Measurements from ENCODE around the gene SRF. TPM values are rescaled to one million over a fixed set of nuclear protein-coding genes. Genes with fewer than 3 reads are reported as not detected.
A peak's percentile ranks its signal among the peaks of the same experiment; 100 is the strongest.

SRF gene
- total RNA-seq, 4 donors from 2014 or later, result 26.7 to 32.6 (median 29.6) TPM

DNA sequence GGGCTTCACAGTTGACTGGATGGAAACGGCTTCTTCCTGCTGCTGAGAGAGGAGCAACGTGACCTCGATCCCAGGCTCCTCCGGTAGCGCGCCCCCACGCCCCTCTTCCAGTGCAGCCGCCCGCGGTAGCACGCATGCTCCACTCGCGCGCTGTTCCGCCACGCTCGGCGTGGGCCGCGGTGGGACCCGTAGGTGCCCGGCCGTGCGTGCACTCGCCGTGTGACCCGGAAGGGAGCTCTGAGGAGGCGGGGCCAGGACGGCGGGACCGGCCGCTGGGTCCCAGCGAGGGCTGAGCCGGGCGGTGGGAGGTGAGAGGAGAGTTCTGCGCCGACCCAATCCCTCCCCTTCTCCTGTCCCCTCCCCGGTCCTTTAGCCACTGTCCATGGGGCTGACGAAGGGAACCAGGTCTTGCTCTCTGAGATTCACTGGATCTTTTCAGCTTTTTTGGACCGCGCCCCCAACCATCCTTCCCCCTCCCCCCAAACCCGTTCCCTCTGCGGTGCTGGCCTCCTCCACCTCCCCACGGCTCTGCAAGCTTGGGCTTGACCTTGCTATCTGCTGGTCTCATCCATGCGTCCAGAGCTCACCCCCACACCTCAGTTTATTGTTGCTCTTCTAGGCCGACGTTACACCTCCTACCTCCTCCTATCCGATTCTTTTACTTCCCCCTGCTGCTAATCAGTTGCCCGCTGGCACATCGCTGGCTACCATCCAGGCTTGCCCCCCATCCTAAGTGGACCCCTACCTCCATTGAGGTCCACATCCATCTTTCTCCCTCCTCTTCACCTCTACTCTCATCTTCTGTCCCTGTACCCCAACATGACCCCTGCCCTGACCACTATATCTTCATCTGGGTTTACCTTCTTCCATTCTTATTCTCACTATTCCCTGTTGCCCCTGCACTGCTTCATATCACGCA is 11.1 kb downstream of the SRF start, which contains the start of gene CUL9:
Gene CUL9 (plus strand): TSS at position 255 of the 919 bp plus-strand sequence. CDS start 2,115 bp downstream, outside the sequence.
- Histone ChIP-seq H3K4me1 (peaks cover 0 to 21% (median 19%) of the 10 kb centered on the region in 4 donors), H3K27me3 (no peaks in the 10 kb centered on the region), H3K36me3 (peaks cover 0 to 19% (median 11%) of the 10 kb centered on the region in 4 donors), H3K9me3 (no peaks in the 10 kb centered on the region), H3K27ac (peak within 1 kb of the TSS; percentile 77 to 86 (median 82)), H3K4me3 (peak within 1 kb of the TSS; percentile 57 to 75 (median 70))
- TF ChIP-seq POLR2A (IDR thresholded peaks at IDR 0.05) (peak; percentile 77), POLR2AphosphoS5 (IDR thresholded peaks at IDR 0.05) (peak; percentile 77 to 92 (median 86)), EP300 (IDR thresholded peaks at IDR 0.05; ENCODE audit: low read depth) (no peak)
- TF ChIP-seq, protein P1, sequence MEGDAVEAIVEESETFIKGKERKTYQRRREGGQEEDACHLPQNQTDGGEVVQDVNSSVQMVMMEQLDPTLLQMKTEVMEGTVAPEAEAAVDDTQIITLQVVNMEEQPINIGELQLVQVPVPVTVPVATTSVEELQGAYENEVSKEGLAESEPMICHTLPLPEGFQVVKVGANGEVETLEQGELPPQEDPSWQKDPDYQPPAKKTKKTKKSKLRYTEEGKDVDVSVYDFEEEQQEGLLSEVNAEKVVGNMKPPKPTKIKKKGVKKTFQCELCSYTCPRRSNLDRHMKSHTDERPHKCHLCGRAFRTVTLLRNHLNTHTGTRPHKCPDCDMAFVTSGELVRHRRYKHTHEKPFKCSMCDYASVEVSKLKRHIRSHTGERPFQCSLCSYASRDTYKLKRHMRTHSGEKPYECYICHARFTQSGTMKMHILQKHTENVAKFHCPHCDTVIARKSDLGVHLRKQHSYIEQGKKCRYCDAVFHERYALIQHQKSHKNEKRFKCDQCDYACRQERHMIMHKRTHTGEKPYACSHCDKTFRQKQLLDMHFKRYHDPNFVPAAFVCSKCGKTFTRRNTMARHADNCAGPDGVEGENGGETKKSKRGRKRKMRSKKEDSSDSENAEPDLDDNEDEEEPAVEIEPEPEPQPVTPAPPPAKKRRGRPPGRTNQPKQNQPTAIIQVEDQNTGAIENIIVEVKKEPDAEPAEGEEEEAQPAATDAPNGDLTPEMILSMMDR (IDR thresholded peaks at IDR 0.05), result no peak
- DNase-seq, result peak; percentile 90
- in situ Hi-C loops (cut with MboI; ENCODE audit: low pct_ligation_motif_present in 1 of 4, low pct_unique_long_range_greater_than_20kb in 1 of 4, low sequenced_read_pairs in 3 of 4) (no loop called here), intact Hi-C loops (cut with DNase I; ENCODE audit: low total_unique reads) (no loop called here)
- WGBS, 2 donors (ENCODE audit: low coverage in 1 of 2), result 1 to 2% methylated on average over 12 to 28 of the region's 51 CpGs

DNA sequence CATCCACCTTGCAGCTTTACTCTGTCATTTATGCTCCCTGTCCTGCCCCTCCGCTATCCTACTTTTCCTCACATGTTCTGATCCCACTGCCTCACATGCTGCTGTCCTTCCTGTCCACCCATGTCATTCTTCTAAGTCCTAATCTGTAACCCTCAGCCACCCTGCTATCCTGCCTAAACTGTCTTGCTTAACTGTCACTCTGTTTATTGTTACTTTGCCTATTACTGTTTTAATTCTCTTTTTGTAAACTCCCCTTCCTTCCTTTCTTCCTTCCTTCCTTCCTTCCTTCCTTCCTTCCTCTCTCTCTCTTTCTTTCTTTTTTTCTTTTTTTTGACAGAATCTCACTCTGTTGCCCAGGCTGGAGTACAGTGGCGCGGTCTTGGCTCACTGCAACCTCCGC is 12.4 kb downstream of the SRF start:
- Histone ChIP-seq H3K4me3 (no peak overlapping the region), H3K27me3 (no peaks in the 10 kb centered on the region), H3K36me3 (peaks cover 0 to 18% (median 9%) of the 10 kb centered on the region in 4 donors), H3K4me1 (peaks cover 0 to 21% (median 19%) of the 10 kb centered on the region in 4 donors), H3K9me3 (no peaks in the 10 kb centered on the region), H3K27ac (no peak overlapping the region)
- TF ChIP-seq POLR2AphosphoS5 (IDR thresholded peaks at IDR 0.05), result no peak
- no peak for TF ChIP-seq EP300 (IDR thresholded peaks at IDR 0.05; ENCODE audit: low read depth)
- TF ChIP-seq POLR2A (IDR thresholded peaks at IDR 0.05), result no peak
- TF ChIP-seq, protein P1 (IDR thresholded peaks at IDR 0.05), result no peak
- WGBS, 2 donors (ENCODE audit: low coverage in 1 of 2), result 99 to 100% methylated on average over 1 to 4 of the region's 4 CpGs
- in situ Hi-C loops (cut with MboI; ENCODE audit: low pct_ligation_motif_present in 1 of 4, low pct_unique_long_range_greater_than_20kb in 1 of 4, low sequenced_read_pairs in 3 of 4) (no loop called here), intact Hi-C loops (cut with DNase I; ENCODE audit: low total_unique reads) (no loop called here)
- DNase-seq, result no peak

DNA sequence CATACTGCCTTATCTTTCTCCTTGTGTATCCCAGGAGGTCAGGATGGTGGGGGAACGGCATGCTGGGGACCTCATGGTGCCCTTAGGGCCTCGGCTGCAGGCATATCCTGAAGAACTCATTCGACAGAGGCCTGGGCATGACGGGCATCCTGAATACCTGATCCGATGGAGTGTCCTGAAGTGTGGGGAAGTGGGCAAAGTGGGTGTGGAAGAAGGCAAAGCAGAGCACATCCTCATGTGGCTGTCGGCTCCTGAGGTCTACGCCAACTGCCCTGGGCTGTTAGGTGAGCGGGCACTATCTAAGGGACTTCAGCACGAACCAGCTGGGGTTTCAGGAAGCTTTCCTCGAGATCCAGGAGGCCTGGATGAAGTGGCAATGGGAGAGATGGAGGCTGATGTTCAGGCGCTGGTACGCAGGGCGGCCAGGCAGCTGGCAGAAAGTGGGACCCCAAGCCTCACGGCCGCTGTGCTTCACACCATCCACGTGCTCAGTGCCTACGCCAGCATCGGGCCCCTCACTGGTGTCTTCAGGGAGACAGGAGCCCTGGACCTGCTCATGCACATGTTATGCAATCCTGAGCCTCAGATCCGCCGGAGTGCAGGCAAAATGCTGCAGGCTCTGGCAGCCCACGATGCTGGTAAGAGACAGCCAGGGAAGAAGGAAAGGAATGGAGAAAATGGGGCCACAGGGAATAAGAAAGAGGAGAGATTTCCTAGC is 13.4 kb downstream of the SRF start:
- intact Hi-C loops (cut with DNase I; ENCODE audit: low total_unique reads), result no loop called here
- 92 to 96% methylated on average over 2 to 21 of the region's 21 CpGs for WGBS, 2 donors (ENCODE audit: low coverage in 1 of 2)
- in situ Hi-C loops (cut with MboI; ENCODE audit: low pct_ligation_motif_present in 1 of 4, low pct_unique_long_range_greater_than_20kb in 1 of 4, low sequenced_read_pairs in 3 of 4), result no loop called here
- TF ChIP-seq POLR2AphosphoS5 (IDR thresholded peaks at IDR 0.05) (no peak), EP300 (IDR thresholded peaks at IDR 0.05; ENCODE audit: low read depth) (no peak), POLR2A (IDR thresholded peaks at IDR 0.05) (no peak)
- TF ChIP-seq, protein P1 (IDR thresholded peaks at IDR 0.05), result no peak
- DNase-seq, result no peak
- Histone ChIP-seq H3K4me1 (peaks cover 0 to 21% (median 19%) of the 10 kb centered on the region in 4 donors), H3K27ac (no peak overlapping the region), H3K9me3 (no peaks in the 10 kb centered on the region), H3K36me3 (peaks cover 0 to 12% (median 2%) of the 10 kb centered on the region in 4 donors), H3K4me3 (no peak overlapping the region), H3K27me3 (no peaks in the 10 kb centered on the region)
